K562 (cell line): ENCODE data around the gene NDUFA5. TPM values are rescaled to one million over a fixed set of nuclear protein-coding genes. Genes with fewer than 3 reads are reported as not detected.

Experiments used
- CHD2 ChIP-seq: IDR thresholded peaks from 2 replicates; pipeline ENCODE4 v1.6.1; 2011; ENCODE audit warnings: low read depth, low read length
- FOXP1 ChIP-seq: sonication (generic); formaldehyde crosslinking; IDR thresholded peaks from 2 replicates; pipeline ENCODE4 v1.8.0; 2022; ENCODE audit warnings: mild to moderate bottlenecking, missing genetic modification reagents
- HLTF ChIP-seq: fragments of 450-650 bp; IDR thresholded peaks from 2 replicates; pipeline ENCODE4 v1.6.1; 2016
- HNRNPK ChIP-seq: fragments of 200-400 bp; formaldehyde crosslinking; IDR thresholded peaks from one replicate; pipeline ENCODE4 v1.6.1; 2018; ENCODE audit warnings: mild to moderate bottlenecking, low read depth, low read length; ENCODE audit not compliant: poor library complexity, severe bottlenecking
- KAT7 ChIP-seq: sonication (generic); formaldehyde crosslinking; IDR thresholded peaks from 2 replicates; pipeline ENCODE4 v1.8.0; 2022; ENCODE audit warnings: missing genetic modification reagents, mild to moderate bottlenecking, borderline replicate concordance
- NCOA2 ChIP-seq, 2 experiments: fragments of 450-650 bp; IDR thresholded peaks; 2 replicates each; pipeline ENCODE4 v1.6.1; 2018; ENCODE audit warnings: mild to moderate bottlenecking in 2 of 2, moderate library complexity in 1 of 2; ENCODE audit not compliant: partially characterized antibody in 2 of 2
- NFRKB ChIP-seq: fragments of 450-650 bp; IDR thresholded peaks from 2 replicates; pipeline ENCODE4 v1.6.1; 2016; ENCODE audit warnings: low read depth
- PHTF2 ChIP-seq: fragments of 250-450 bp; sonication (Bioruptor Pico); IDR thresholded peaks from 2 replicates; pipeline ENCODE4 v1.5.0; 2021; ENCODE audit warnings: mild to moderate bottlenecking
- POLR2G ChIP-seq: fragments of 200-400 bp; formaldehyde crosslinking; IDR thresholded peaks from 2 replicates; pipeline ENCODE4 v1.6.1; 2017; ENCODE audit warnings: low read depth, mild to moderate bottlenecking, antibody characterized with exemption, low read length, moderate library complexity
- POLR3G ChIP-seq: IDR thresholded peaks from 2 replicates; pipeline ENCODE4 v1.6.1; 2011; ENCODE audit not compliant: insufficient read length, insufficient replicate concordance; ENCODE audit errors: extremely low read depth
- SMARCC2 ChIP-seq: fragments of 450-650 bp; IDR thresholded peaks from 2 replicates; pipeline ENCODE4 v1.6.1; 2017; ENCODE audit warnings: antibody characterized with exemption, moderate library complexity, mild to moderate bottlenecking, low read depth
- THRA ChIP-seq: fragments of 450-650 bp; IDR thresholded peaks from 2 replicates; pipeline ENCODE4 v1.6.1; 2017; ENCODE audit warnings: mild to moderate bottlenecking, moderate library complexity
- YY1 ChIP-seq, 3 experiments: IDR thresholded peaks; 2 replicates each; pipeline ENCODE4 v1.6.1; 2011; ENCODE audit warnings: low read length in 2 of 3, mild to moderate bottlenecking in 2 of 3, moderate library complexity in 2 of 3, borderline replicate concordance in 1 of 3, control low read depth in 1 of 3, low read depth in 1 of 3; ENCODE audit not compliant: insufficient read depth in 3 of 3, insufficient replicate concordance in 2 of 3, control insufficient read depth in 1 of 3, insufficient read length in 1 of 3; ENCODE audit errors: extremely low read depth in 1 of 3
- ZEB2 ChIP-seq: fragments of 450-650 bp; IDR thresholded peaks from 2 replicates; pipeline ENCODE4 v1.6.1; 2016
- ZFP91 ChIP-seq: sonication (generic); formaldehyde crosslinking; IDR thresholded peaks from 2 replicates; pipeline ENCODE4 v1.8.0; 2022; ENCODE audit warnings: mild to moderate bottlenecking, missing genetic modification reagents
- ZNF717 ChIP-seq: fragments of 250-450 bp; sonication (Bioruptor Pico); IDR thresholded peaks from 2 replicates; pipeline ENCODE4 v1.5.0; 2021
- polyA plus RNA-seq, 8 experiments: library from polyadenylated mRNA; depleted of rRNA in 4 of 8; stranded (reverse) in 5 of 8; unstranded in 3 of 8; fragments of >200 nt; fragmentation: Nextera tagmentation in 2 of 8; fragmentation: Illumina TruSeq in 1 of 8; extraction: Ambion mirVana in 2 of 8; extraction: Trizol in 1 of 8; gene quantifications; 2 replicates each; pipeline versions ENCODE4 v1.2.1 to v1.2.3, GENCODE V29; 2011 to 2014; ENCODE audit warnings: inconsistent platforms in 1 of 8, missing spikeins in 1 of 8
- total RNA-seq, 7 experiments: library from RNA; depleted of rRNA in 6 of 7; stranded (reverse); fragments of >200 nt in 6 of 7; fragmentation: Illumina TruSeq in 2 of 7; extraction: Trizol in 2 of 7; gene quantifications; 2 replicates each; pipeline versions ENCODE4 v1.2.1 to v1.2.3, GENCODE V29; 2011 to 2021; ENCODE audit warnings: low replicate concordance in 1 of 7
- TF ChIP-seq, protein P1 (sequence below): fragments of 450-650 bp; IDR thresholded peaks from 2 replicates; pipeline ENCODE4 v1.6.1; 2016; ENCODE audit warnings: borderline replicate concordance
- TF ChIP-seq, protein P2 (sequence below): sonication (generic); formaldehyde crosslinking; IDR thresholded peaks from 2 replicates; pipeline ENCODE4 v1.8.0; 2023; ENCODE audit warnings: missing genetic modification reagents, mild to moderate bottlenecking, borderline replicate concordance

NDUFA5 gene
- total and polyA plus RNA-seq, 9 of the 15 experiments (the other 6 are each of a cell fraction or from before 2014, with no cell fraction given) = 155 to 677 (median 269) TPM

- no peak for TF ChIP-seq ZFP91 (CRISPR knock-in tag)
- no peak for TF ChIP-seq YY1 (IDR thresholded peaks at IDR 0.05; ENCODE audit: borderline replicate concordance in 1 of 3, control insufficient read depth in 1 of 3, extremely low read depth in 1 of 3, insufficient read depth in 3 of 3, insufficient read length in 1 of 3, insufficient replicate concordance in 2 of 3, low read depth in 1 of 3, low read length in 2 of 3)
- no peak for TF ChIP-seq HLTF
- TF ChIP-seq HNRNPK = no peak
- TF ChIP-seq, protein P1, sequence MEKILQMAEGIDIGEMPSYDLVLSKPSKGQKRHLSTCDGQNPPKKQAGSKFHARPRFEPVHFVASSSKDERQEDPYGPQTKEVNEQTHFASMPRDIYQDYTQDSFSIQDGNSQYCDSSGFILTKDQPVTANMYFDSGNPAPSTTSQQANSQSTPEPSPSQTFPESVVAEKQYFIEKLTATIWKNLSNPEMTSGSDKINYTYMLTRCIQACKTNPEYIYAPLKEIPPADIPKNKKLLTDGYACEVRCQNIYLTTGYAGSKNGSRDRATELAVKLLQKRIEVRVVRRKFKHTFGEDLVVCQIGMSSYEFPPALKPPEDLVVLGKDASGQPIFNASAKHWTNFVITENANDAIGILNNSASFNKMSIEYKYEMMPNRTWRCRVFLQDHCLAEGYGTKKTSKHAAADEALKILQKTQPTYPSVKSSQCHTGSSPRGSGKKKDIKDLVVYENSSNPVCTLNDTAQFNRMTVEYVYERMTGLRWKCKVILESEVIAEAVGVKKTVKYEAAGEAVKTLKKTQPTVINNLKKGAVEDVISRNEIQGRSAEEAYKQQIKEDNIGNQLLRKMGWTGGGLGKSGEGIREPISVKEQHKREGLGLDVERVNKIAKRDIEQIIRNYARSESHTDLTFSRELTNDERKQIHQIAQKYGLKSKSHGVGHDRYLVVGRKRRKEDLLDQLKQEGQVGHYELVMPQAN = no peak
- no peak for TF ChIP-seq PHTF2
- TF ChIP-seq FOXP1 (CRISPR knock-in tag) = no peak
- TF ChIP-seq ZNF717 (CRISPR knock-in tag) = no peak
- 0 out of 2 replicates have a peak, but pooled peaks have one; percentile 13 for TF ChIP-seq POLR2G
- no peak for TF ChIP-seq KAT7 (CRISPR knock-in tag)
- TF ChIP-seq NFRKB = no peak
- peak; percentile 57; the same call in 1 of the 2 replicates for TF ChIP-seq ZEB2
- TF ChIP-seq CHD2 = no peak
- no peak for TF ChIP-seq POLR3G
- no peak for TF ChIP-seq THRA
- TF ChIP-seq SMARCC2 = peak; percentile 95
- TF ChIP-seq NCOA2 (IDR thresholded peaks at IDR 0.05; ENCODE audit: partially characterized antibody in 2 of 2) = peak in 1 of 2 experiments; percentile 60
- TF ChIP-seq, protein P2, sequence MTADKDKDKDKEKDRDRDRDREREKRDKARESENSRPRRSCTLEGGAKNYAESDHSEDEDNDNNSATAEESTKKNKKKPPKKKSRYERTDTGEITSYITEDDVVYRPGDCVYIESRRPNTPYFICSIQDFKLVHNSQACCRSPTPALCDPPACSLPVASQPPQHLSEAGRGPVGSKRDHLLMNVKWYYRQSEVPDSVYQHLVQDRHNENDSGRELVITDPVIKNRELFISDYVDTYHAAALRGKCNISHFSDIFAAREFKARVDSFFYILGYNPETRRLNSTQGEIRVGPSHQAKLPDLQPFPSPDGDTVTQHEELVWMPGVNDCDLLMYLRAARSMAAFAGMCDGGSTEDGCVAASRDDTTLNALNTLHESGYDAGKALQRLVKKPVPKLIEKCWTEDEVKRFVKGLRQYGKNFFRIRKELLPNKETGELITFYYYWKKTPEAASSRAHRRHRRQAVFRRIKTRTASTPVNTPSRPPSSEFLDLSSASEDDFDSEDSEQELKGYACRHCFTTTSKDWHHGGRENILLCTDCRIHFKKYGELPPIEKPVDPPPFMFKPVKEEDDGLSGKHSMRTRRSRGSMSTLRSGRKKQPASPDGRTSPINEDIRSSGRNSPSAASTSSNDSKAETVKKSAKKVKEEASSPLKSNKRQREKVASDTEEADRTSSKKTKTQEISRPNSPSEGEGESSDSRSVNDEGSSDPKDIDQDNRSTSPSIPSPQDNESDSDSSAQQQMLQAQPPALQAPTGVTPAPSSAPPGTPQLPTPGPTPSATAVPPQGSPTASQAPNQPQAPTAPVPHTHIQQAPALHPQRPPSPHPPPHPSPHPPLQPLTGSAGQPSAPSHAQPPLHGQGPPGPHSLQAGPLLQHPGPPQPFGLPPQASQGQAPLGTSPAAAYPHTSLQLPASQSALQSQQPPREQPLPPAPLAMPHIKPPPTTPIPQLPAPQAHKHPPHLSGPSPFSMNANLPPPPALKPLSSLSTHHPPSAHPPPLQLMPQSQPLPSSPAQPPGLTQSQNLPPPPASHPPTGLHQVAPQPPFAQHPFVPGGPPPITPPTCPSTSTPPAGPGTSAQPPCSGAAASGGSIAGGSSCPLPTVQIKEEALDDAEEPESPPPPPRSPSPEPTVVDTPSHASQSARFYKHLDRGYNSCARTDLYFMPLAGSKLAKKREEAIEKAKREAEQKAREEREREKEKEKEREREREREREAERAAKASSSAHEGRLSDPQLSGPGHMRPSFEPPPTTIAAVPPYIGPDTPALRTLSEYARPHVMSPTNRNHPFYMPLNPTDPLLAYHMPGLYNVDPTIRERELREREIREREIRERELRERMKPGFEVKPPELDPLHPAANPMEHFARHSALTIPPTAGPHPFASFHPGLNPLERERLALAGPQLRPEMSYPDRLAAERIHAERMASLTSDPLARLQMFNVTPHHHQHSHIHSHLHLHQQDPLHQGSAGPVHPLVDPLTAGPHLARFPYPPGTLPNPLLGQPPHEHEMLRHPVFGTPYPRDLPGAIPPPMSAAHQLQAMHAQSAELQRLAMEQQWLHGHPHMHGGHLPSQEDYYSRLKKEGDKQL = no peak
Measured at GRCh38 chr7:123538189-123538714, 19.4 kb downstream of the NDUFA5 start (continued).
